BE2C (cell line): ENCODE measurements around the gene MLNR. TPM values are rescaled to one million over a fixed set of nuclear protein-coding genes. Genes with fewer than 3 reads are reported as not detected.

Experiments
- DNase-seq: peaks from one replicate; pipeline ENCODE4 v3.0.0-alpha.2; 2020
- H3K27me3 ChIP-seq: fragments of 250-450 bp; sonication (Bioruptor Pico); 2 replicates; pipeline ENCODE4 v1.5.1; 2020; ENCODE audit warnings: mild to moderate bottlenecking
- H3K36me3 ChIP-seq: fragments of 250-450 bp; sonication (Bioruptor Pico); 2 replicates; pipeline ENCODE4 v1.5.1; 2020; ENCODE audit warnings: mild to moderate bottlenecking
- H3K4me1 ChIP-seq: fragments of 250-450 bp; sonication (Bioruptor Pico); 2 replicates; pipeline ENCODE4 v1.5.1; 2020
- H3K4me3 ChIP-seq: 2 replicates; pipeline ENCODE4 v1.5.1; 2011; ENCODE audit warnings: low read depth, low read length
- H3K9me3 ChIP-seq: fragments of 250-450 bp; sonication (Bioruptor Pico); 2 replicates; pipeline ENCODE4 v1.5.1; 2020
- polyA plus RNA-seq: library from polyadenylated mRNA; unstranded; fragments of >200 nt; gene quantifications from one replicate; pipeline ENCODE4 v1.2.1, GENCODE V29; 2012; ENCODE audit warnings: low read depth, missing spikeins; ENCODE audit not compliant: insufficient read length, insufficient read depth
- TF ChIP-seq, protein P1 (sequence below): IDR thresholded peaks from 2 replicates; pipeline ENCODE4 v1.5.1; 2012; ENCODE audit warnings: mild to moderate bottlenecking, low read depth, low read length

Gene MLNR, protein sequence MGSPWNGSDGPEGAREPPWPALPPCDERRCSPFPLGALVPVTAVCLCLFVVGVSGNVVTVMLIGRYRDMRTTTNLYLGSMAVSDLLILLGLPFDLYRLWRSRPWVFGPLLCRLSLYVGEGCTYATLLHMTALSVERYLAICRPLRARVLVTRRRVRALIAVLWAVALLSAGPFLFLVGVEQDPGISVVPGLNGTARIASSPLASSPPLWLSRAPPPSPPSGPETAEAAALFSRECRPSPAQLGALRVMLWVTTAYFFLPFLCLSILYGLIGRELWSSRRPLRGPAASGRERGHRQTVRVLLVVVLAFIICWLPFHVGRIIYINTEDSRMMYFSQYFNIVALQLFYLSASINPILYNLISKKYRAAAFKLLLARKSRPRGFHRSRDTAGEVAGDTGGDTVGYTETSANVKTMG
- not detected for polyA plus RNA-seq

DNA sequence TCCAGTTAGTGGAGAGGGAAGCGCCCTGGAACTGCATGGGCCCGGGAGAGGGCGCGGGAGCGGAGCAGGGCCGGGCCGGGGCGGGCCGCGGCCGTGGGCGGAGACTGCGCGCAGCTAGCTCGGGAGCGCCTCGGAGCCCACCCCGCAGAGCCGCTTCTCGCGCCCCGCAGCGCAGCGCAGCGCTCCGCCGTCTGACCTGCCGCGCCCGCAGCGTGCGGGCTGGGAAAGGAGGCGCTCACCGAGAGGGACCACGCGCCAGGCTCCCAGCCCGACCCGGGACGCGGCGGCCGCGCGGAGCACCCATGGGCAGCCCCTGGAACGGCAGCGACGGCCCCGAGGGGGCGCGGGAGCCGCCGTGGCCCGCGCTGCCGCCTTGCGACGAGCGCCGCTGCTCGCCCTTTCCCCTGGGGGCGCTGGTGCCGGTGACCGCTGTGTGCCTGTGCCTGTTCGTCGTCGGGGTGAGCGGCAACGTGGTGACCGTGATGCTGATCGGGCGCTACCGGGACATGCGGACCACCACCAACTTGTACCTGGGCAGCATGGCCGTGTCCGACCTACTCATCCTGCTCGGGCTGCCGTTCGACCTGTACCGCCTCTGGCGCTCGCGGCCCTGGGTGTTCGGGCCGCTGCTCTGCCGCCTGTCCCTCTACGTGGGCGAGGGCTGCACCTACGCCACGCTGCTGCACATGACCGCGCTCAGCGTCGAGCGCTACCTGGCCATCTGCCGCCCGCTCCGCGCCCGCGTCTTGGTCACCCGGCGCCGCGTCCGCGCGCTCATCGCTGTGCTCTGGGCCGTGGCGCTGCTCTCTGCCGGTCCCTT is at the start of gene MLNR:
Gene MLNR (plus strand): TSS at position 303 of the 820 bp plus-strand sequence. CDS start 0 bp downstream, at position 303.
- TF ChIP-seq, protein P1, sequence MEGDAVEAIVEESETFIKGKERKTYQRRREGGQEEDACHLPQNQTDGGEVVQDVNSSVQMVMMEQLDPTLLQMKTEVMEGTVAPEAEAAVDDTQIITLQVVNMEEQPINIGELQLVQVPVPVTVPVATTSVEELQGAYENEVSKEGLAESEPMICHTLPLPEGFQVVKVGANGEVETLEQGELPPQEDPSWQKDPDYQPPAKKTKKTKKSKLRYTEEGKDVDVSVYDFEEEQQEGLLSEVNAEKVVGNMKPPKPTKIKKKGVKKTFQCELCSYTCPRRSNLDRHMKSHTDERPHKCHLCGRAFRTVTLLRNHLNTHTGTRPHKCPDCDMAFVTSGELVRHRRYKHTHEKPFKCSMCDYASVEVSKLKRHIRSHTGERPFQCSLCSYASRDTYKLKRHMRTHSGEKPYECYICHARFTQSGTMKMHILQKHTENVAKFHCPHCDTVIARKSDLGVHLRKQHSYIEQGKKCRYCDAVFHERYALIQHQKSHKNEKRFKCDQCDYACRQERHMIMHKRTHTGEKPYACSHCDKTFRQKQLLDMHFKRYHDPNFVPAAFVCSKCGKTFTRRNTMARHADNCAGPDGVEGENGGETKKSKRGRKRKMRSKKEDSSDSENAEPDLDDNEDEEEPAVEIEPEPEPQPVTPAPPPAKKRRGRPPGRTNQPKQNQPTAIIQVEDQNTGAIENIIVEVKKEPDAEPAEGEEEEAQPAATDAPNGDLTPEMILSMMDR = 0 out of 2 replicates have a peak, but pooled peaks have one; percentile 14
- no peaks in the 10 kb centered on the region for H3K36me3 ChIP-seq
- peaks cover 46% of the 10 kb centered on the region for H3K27me3 ChIP-seq
- peaks cover 4% of the 10 kb centered on the region; the same call in 1 of the 2 replicates for H3K9me3 ChIP-seq
- DNase-seq = peak; percentile 71
- no peaks in the 10 kb centered on the region for H3K4me1 ChIP-seq
- H3K4me3 ChIP-seq = peak within 1 kb of the TSS; percentile 43

DNA sequence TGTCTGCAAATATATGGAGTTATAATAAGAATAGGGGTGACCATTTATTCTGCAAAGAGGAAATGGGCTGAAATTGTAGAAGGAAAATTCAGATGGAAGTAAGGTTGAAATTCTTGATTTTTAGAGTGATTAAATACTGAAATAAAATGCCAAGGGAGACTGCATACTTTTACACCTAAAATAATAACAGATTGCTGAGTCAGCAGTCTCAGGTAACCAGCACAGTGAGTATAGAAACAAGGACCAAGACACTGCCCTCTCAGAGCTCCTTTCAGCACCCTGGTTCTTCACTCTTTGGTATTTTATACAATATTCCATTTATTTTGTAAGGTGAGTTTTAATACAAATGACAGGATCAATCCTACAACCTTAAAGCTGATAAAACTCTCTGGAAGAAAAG is 48.8 kb upstream of the MLNR start:
- H3K27me3 ChIP-seq = no peaks in the 10 kb centered on the region
- no peaks in the 10 kb centered on the region for H3K9me3 ChIP-seq
- no peak overlapping the region for H3K4me3 ChIP-seq
- peaks cover 67% of the 10 kb centered on the region for H3K36me3 ChIP-seq
- DNase-seq = no peak
- H3K4me1 ChIP-seq = no peaks in the 10 kb centered on the region
- TF ChIP-seq, protein P1 = no peak

DNA sequence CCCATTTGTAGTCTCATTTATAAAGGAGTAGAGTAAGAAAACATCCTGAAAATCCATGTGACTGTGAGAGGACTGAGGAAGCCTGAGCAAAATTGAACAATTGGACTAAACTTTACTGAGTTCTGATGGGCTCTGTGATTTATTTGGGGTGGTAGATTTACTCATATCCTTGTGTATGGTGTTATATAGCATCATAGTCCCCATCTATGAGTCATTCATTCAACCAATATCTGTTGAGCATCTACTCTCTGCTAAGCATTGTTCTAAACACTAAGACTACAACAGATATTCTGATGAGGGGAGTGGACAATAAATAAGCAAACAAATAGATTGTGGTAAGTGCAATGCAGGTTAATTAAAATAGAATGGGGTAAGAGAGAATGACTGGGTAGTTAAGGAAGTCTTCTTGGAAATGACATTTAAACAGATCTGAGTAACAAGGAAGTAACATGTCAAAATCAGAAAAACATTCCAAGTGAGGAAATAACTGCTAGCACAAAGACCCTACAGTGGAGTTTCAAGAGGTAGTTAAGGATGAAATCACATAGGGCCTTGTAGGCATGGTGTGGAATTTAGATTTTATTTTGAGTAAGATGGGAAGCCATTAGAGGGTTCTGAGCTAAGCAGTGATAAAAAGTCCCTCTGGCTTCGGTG is 36.3 kb upstream of the MLNR start:
- TF ChIP-seq, protein P1 = no peak
- Histone ChIP-seq H3K4me1 (no peaks in the 10 kb centered on the region), H3K36me3 (peaks cover 66% of the 10 kb centered on the region), H3K9me3 (no peaks in the 10 kb centered on the region), H3K27me3 (no peaks in the 10 kb centered on the region), H3K4me3 (no peak overlapping the region)
- no peak for DNase-seq

DNA sequence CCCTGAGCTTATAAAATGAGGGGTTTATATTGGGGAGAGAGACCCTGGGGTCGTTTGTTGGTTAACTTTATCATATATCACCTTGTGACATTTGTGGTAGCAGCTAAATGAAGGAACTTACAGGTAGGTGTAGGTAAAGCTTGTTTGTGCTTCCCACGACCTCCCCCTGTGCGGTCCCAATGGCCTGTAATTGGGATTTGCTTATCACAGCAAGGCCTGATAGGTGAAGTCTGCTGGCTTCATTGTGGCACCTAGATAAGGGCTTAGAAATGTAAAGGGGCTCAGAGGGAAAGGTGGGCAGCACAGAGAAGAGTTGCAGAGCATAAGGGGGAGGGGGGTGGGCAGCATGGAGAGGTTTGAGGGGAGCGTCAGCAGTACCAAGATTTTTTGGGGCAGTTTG is 35.5 kb upstream of the MLNR start:
- TF ChIP-seq, protein P1 = no peak
- Histone ChIP-seq H3K4me1 (no peaks in the 10 kb centered on the region), H3K9me3 (no peaks in the 10 kb centered on the region), H3K36me3 (peaks cover 61% of the 10 kb centered on the region), H3K27me3 (no peaks in the 10 kb centered on the region), H3K4me3 (no peak overlapping the region)
- no peak for DNase-seq

DNA sequence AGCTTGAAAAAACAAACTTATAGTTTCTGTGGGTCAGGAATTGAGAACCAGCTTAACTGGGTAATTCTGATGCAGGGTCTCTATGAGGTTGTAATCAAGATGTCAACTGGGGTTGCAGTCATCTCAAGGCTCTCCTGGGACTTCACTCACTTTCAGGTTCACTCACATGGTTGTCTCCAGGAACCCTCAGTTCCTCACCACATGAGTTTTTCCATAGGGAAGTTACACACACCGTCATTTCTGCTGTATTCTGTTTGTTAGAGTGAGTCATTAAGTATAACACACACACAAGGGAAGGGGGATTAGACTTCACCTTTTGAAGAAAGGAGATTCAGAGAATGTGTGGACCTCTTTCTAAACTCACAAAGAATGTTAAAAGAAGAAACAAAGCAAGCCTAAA is 34.9 kb upstream of the MLNR start:
- H3K36me3 ChIP-seq = peaks cover 64% of the 10 kb centered on the region
- H3K4me1 ChIP-seq = no peaks in the 10 kb centered on the region
- TF ChIP-seq, protein P1 = no peak
- no peak overlapping the region for H3K4me3 ChIP-seq
- H3K9me3 ChIP-seq = no peaks in the 10 kb centered on the region
- no peaks in the 10 kb centered on the region for H3K27me3 ChIP-seq
- DNase-seq = no peak
